Measurements from ENCODE around the gene TRIM29. TPM values are rescaled to one million over a fixed set of nuclear protein-coding genes. Genes with fewer than 3 reads are reported as not detected.

The TRIM29 gene
- total and polyA plus RNA-seq, 10 of the 15 experiments (the other 5 are each of a cell fraction or from before 2014, with no cell fraction given) = 0.08 to 0.67 (median 0.26) TPM; not detected in 5

DNA sequence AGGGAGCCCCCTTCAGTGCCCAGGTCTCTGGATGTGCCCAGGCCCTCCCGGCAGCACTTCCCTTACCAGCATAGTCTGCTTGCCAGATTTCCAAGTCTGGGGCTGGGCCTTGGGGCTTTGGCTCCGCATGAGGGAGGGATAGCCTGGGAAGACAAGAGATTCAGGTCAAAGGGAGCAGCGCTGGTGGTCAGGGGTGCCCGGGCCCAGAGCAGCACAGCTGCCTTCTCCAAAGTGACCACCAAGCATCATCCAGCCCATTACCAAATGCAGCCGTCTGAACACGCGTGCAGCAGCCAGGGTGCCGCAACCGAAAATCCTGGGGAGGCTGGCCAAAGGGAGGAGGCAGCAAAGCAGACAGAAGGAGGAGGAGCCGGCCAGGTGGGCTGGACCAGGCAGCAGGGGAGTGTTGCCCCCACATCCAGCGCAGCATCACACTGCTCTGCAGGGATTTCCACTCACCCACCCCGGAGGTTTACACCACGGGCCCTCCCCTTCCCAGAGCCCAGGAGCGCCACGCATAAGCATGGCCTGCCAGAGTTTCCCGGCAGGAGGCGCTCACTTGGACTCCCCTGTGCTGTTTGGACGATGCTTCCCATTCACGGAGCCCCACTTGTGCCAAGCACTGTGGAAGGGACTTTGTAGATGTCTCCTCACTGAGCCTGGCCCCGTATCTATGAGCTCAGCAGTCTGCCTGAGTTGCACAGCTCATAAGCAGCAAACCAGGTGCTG, 22.5 kb downstream of the TRIM29 start:
- ChIA-PET CTCF (no interaction called here), RAD21 (ENCODE audit: unreplicated experiment) (no interaction called here), POLR2A (no interaction called here), SMC1A (ENCODE audit: uncharacterized antibody, unreplicated experiment) (no interaction called here)
- H3K36me3 ChIP-seq (ENCODE audit: control insufficient read depth in 2 of 2, insufficient read depth in 2 of 2, low read length in 1 of 2) = no peaks in the 10 kb centered on the region
- WGBS (ENCODE audit: insufficient coverage, insufficient replicate concordance, low lambda C conversion rate, missing lambda C conversion rate) = 36% methylated on average over 20 of the region's 20 CpGs
- FAIRE-seq = no peak
- intact Hi-C loops (cut with micrococcal nuclease; ENCODE audit: unreplicated experiment) = no loop called here
- no peaks in the 10 kb centered on the region for H3K79me2 ChIP-seq (ENCODE audit: control insufficient read depth, insufficient read depth, low read length)
- H3K9ac ChIP-seq (ENCODE audit: control insufficient read depth, insufficient read depth, low read length) = no peak overlapping the region
- in situ Hi-C loops (cut with MboI) = no loop called here
- no peak overlapping the region for H3K4me3 ChIP-seq
- no peak for DNase-seq (ENCODE audit: low read depth, low spot score)
- H4K20me1 ChIP-seq (ENCODE audit: control insufficient read depth, insufficient read depth) = no peaks in the 10 kb centered on the region
- peaks cover 5 to 9% of the 10 kb centered on the region in 2 experiments for H3K27me3 ChIP-seq (replicated peaks in 1 of 2; ENCODE audit: control insufficient read depth in 2 of 2, insufficient read depth in 2 of 2, low read length in 1 of 2)
- no peak overlapping the region for H3K27ac ChIP-seq (ENCODE audit: control insufficient read depth, insufficient read depth)
- no peak overlapping the region for H3K4me2 ChIP-seq (ENCODE audit: control insufficient read depth, insufficient read depth)
- BruUV-seq (replicated peaks) = no TSS peak
- H3K9me3 ChIP-seq (replicated peaks; ENCODE audit: control insufficient read depth, insufficient read depth, low read length) = no peaks in the 10 kb centered on the region
- ATAC-seq = no peak
- no peaks in the 10 kb centered on the region for H3K4me1 ChIP-seq (ENCODE audit: control insufficient read depth, insufficient read depth, low read length)
- no peak overlapping the region for H2AFZ ChIP-seq (ENCODE audit: control insufficient read depth, low read depth, low read length)
- TF ChIP-seq, protein P1, sequence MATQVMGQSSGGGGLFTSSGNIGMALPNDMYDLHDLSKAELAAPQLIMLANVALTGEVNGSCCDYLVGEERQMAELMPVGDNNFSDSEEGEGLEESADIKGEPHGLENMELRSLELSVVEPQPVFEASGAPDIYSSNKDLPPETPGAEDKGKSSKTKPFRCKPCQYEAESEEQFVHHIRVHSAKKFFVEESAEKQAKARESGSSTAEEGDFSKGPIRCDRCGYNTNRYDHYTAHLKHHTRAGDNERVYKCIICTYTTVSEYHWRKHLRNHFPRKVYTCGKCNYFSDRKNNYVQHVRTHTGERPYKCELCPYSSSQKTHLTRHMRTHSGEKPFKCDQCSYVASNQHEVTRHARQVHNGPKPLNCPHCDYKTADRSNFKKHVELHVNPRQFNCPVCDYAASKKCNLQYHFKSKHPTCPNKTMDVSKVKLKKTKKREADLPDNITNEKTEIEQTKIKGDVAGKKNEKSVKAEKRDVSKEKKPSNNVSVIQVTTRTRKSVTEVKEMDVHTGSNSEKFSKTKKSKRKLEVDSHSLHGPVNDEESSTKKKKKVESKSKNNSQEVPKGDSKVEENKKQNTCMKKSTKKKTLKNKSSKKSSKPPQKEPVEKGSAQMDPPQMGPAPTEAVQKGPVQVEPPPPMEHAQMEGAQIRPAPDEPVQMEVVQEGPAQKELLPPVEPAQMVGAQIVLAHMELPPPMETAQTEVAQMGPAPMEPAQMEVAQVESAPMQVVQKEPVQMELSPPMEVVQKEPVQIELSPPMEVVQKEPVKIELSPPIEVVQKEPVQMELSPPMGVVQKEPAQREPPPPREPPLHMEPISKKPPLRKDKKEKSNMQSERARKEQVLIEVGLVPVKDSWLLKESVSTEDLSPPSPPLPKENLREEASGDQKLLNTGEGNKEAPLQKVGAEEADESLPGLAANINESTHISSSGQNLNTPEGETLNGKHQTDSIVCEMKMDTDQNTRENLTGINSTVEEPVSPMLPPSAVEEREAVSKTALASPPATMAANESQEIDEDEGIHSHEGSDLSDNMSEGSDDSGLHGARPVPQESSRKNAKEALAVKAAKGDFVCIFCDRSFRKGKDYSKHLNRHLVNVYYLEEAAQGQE (IDR thresholded peaks at IDR 0.05; ENCODE audit: low read depth, low read length) = no peak
- TF ChIP-seq SIN3A (IDR thresholded peaks at IDR 0.05; ENCODE audit: low read depth, low read length) (no peak), SP1 (IDR thresholded peaks at IDR 0.05; ENCODE audit: low read depth, low read length) (no peak), MYB (IDR thresholded peaks at IDR 0.05; ENCODE audit: borderline replicate concordance, low read depth, low read length) (no peak), ZNF384 (IDR thresholded peaks at IDR 0.05; ENCODE audit: borderline replicate concordance, low read depth, low read length) (no peak), STAT1 (conservative IDR thresholded peaks at IDR 0.05) (no peak), TAF1 (IDR thresholded peaks at IDR 0.05; ENCODE audit: borderline replicate concordance, low read depth, low read length) (no peak)
- TF ChIP-seq, protein P2, sequence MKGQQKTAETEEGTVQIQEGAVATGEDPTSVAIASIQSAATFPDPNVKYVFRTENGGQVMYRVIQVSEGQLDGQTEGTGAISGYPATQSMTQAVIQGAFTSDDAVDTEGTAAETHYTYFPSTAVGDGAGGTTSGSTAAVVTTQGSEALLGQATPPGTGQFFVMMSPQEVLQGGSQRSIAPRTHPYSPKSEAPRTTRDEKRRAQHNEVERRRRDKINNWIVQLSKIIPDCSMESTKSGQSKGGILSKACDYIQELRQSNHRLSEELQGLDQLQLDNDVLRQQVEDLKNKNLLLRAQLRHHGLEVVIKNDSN (IDR thresholded peaks at IDR 0.05; ENCODE audit: borderline replicate concordance, extremely low read length, insufficient read depth, low read depth, low read length) = no peak
- TF ChIP-seq, protein P3, sequence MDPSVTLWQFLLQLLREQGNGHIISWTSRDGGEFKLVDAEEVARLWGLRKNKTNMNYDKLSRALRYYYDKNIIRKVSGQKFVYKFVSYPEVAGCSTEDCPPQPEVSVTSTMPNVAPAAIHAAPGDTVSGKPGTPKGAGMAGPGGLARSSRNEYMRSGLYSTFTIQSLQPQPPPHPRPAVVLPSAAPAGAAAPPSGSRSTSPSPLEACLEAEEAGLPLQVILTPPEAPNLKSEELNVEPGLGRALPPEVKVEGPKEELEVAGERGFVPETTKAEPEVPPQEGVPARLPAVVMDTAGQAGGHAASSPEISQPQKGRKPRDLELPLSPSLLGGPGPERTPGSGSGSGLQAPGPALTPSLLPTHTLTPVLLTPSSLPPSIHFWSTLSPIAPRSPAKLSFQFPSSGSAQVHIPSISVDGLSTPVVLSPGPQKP (IDR thresholded peaks at IDR 0.05; ENCODE audit: low read depth, low read length) = no peak
- TF ChIP-seq, protein P4, sequence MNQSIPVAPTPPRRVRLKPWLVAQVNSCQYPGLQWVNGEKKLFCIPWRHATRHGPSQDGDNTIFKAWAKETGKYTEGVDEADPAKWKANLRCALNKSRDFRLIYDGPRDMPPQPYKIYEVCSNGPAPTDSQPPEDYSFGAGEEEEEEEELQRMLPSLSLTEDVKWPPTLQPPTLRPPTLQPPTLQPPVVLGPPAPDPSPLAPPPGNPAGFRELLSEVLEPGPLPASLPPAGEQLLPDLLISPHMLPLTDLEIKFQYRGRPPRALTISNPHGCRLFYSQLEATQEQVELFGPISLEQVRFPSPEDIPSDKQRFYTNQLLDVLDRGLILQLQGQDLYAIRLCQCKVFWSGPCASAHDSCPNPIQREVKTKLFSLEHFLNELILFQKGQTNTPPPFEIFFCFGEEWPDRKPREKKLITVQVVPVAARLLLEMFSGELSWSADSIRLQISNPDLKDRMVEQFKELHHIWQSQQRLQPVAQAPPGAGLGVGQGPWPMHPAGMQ (IDR thresholded peaks at IDR 0.05; ENCODE audit: borderline replicate concordance) = no peak
- TF ChIP-seq, protein P5, sequence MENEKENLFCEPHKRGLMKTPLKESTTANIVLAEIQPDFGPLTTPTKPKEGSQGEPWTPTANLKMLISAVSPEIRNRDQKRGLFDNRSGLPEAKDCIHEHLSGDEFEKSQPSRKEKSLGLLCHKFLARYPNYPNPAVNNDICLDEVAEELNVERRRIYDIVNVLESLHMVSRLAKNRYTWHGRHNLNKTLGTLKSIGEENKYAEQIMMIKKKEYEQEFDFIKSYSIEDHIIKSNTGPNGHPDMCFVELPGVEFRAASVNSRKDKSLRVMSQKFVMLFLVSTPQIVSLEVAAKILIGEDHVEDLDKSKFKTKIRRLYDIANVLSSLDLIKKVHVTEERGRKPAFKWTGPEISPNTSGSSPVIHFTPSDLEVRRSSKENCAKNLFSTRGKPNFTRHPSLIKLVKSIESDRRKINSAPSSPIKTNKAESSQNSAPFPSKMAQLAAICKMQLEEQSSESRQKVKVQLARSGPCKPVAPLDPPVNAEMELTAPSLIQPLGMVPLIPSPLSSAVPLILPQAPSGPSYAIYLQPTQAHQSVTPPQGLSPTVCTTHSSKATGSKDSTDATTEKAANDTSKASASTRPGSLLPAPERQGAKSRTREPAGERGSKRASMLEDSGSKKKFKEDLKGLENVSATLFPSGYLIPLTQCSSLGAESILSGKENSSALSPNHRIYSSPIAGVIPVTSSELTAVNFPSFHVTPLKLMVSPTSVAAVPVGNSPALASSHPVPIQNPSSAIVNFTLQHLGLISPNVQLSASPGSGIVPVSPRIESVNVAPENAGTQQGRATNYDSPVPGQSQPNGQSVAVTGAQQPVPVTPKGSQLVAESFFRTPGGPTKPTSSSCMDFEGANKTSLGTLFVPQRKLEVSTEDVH (IDR thresholded peaks at IDR 0.05; ENCODE audit: low read depth, partially characterized antibody) = no peak
- TF ChIP-seq, protein P6, sequence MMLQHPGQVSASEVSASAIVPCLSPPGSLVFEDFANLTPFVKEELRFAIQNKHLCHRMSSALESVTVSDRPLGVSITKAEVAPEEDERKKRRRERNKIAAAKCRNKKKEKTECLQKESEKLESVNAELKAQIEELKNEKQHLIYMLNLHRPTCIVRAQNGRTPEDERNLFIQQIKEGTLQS (IDR thresholded peaks at IDR 0.05; ENCODE audit: borderline replicate concordance, extremely low read depth, low read depth, low read length) = no peak
